HG03571 (cell line): ENCODE data around the gene FITM1.
"Not testable (repeated sequence)": the region's sequence is repeated elsewhere in the genome, so short reads cannot be mapped to it uniquely, and the experiment has no call there.

Source experiments
- ATAC-seq: cut with Tn5 transposase; IDR thresholded peaks from one replicate; pipeline ENCODE4 v1.9.1; 2021; ENCODE audit not compliant: unreplicated experiment

Gene FITM1

GRCh38 chr14:24096545-24097181 is 33.8 kb upstream of the FITM1 start:
- ATAC-seq = no peak

GRCh38 chr14:24098229-24098926 is 32.1 kb upstream of the FITM1 start:
- no peak for ATAC-seq

GRCh38 chr14:24098927-24099813 is 31.3 kb upstream of the FITM1 start:
- ATAC-seq = no peak

GRCh38 chr14:24100197-24100981 is 30.1 kb upstream of the FITM1 start:
- no peak for ATAC-seq

GRCh38 chr14:24100982-24101494 is 29.4 kb upstream of the FITM1 start:
- no peak for ATAC-seq

GRCh38 chr14:24102357-24103048 is 28.0 kb upstream of the FITM1 start:
- ATAC-seq = no peak

- no peak for ATAC-seq
Measured at GRCh38 chr14:24103451-24103850, 27.0 kb upstream of the FITM1 start.

GRCh38 chr14:24105609-24106239 is 24.7 kb upstream of the FITM1 start:
- ATAC-seq = not testable (repeated sequence)

- ATAC-seq = no peak
Measured at GRCh38 chr14:24106672-24107271, 23.7 kb upstream of the FITM1 start.

- ATAC-seq = no peak
Measured at GRCh38 chr14:24108336-24108874, 22.1 kb upstream of the FITM1 start.

- ATAC-seq = no peak
Measured at GRCh38 chr14:24110060-24110459, 20.4 kb upstream of the FITM1 start.

GRCh38 chr14:24110523-24110922 is 19.9 kb upstream of the FITM1 start:
- no peak for ATAC-seq

- no peak for ATAC-seq
Measured at GRCh38 chr14:24113379-24113800, 17.1 kb upstream of the FITM1 start.

GRCh38 chr14:24113801-24114531 is 16.5 kb upstream of the FITM1 start:
- peak; percentile 34 for ATAC-seq

- peak; percentile 83 for ATAC-seq
Measured at GRCh38 chr14:24114532-24115421, 15.7 kb upstream of the FITM1 start, which contains the start of the genes DCAF11 and NRL. Gene DCAF11 (plus strand): TSS chr14:24114777. CDS start chr14:24115595, 818 bp downstream. Gene NRL (minus strand): TSS chr14:24114949. CDS start chr14:24082848, 32,101 bp downstream.

- ATAC-seq = no peak
Measured at GRCh38 chr14:24115422-24116127, 14.9 kb upstream of the FITM1 start.
